HUES64 (cell line): ENCODE results near the gene KRT33B.
"Not testable (repeated sequence)": the region's sequence is repeated elsewhere in the genome, so short reads cannot be mapped to it uniquely, and the experiment has no call there.

Experiments used
- H3K27ac ChIP-seq: 2 replicates; pipeline ENCODE4 v1.7.0; 2013; ENCODE audit warnings: low read depth, low read length, inconsistent platforms
- H3K27me3 ChIP-seq: 2 replicates; pipeline ENCODE4 v1.6.1; 2013; ENCODE audit warnings: mild to moderate bottlenecking, low read length; ENCODE audit not compliant: insufficient read depth
- H3K36me3 ChIP-seq: 2 replicates; pipeline ENCODE4 v1.6.1; 2013; ENCODE audit warnings: mild to moderate bottlenecking, low read length; ENCODE audit not compliant: insufficient read depth
- H3K4me1 ChIP-seq: 2 replicates; pipeline ENCODE4 v1.6.1; 2013; ENCODE audit warnings: mild to moderate bottlenecking, low read length, moderate library complexity; ENCODE audit not compliant: insufficient read depth
- H3K4me3 ChIP-seq: 2 replicates; pipeline ENCODE4 v1.5.1; 2013; ENCODE audit warnings: mild to moderate bottlenecking, low read length, moderate library complexity
- H3K9ac ChIP-seq: 2 replicates; pipeline ENCODE4 v1.6.1; 2013; ENCODE audit warnings: mild to moderate bottlenecking, low read depth, low read length
- H3K9me3 ChIP-seq: 2 replicates; pipeline ENCODE4 v1.6.1; 2013; ENCODE audit warnings: low read depth, low read length; ENCODE audit not compliant: insufficient read depth
- whole genome bisulfite sequencing: fragments of 150-250, 120-280 bp; methylation state at CpG from one replicate; pipeline ENCODE4 v1.1.7; 2013; ENCODE audit warnings: missing lambda C conversion rate; 5-methylcytosine and 5-hydroxymethylcytosine counted together

KRT33B gene

DNA sequence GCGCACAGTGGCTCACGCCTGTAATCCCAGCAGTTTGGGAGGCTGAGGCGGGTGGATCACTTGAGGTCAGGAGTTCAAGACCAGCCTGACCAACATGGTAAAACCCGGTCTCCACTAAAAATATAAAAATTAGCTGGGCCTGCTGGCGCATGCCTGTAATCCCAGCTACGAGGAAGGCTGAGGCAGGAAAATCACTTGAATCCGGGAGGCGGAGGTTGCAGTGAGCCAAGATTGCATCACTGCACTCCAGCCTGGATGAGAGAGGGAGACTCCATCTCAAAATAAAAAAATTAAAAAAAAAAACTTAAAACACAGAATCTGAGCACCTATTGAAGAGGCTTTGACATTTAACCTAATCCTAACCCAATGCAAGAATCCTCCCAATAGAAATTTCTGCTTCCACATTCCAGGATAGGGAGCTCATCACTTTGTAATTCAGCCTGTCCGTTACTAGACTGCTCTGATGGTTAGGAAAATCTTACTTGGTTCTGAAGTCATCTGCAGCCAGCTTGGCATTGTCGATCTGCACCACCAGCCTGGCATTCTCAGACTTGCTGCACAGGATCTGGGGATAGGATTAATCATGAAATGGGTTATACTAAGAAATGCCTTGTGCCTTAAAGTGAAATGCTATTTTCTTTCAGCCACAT, 2.1 kb downstream of the KRT33B start:
- no peak overlapping the region for H3K27ac ChIP-seq
- H3K9ac ChIP-seq: no peak overlapping the region
- H3K9me3 ChIP-seq: no peaks in the 10 kb centered on the region
- no peak overlapping the region for H3K4me3 ChIP-seq
- H3K36me3 ChIP-seq: no peaks in the 10 kb centered on the region
- 83% methylated on average over 10 of the region's 10 CpGs for WGBS
- H3K27me3 ChIP-seq: no peaks in the 10 kb centered on the region
- H3K4me1 ChIP-seq: no peaks in the 10 kb centered on the region

- Histone ChIP-seq H3K27me3 (no peaks in the 10 kb centered on the region), H3K36me3 (no peaks in the 10 kb centered on the region), H3K4me3 (no peak overlapping the region), H3K9me3 (no peaks in the 10 kb centered on the region), H3K27ac (no peak overlapping the region), H3K9ac (no peak overlapping the region), H3K4me1 (no peaks in the 10 kb centered on the region)
Measured at GRCh38 chr17:41366070-41366469, 3.5 kb downstream of the KRT33B start.

GRCh38 chr17:41363881-41364280, 5.7 kb downstream of the KRT33B start:
- 91% methylated on average over 2 of the region's 2 CpGs for WGBS
- no peaks in the 10 kb centered on the region for H3K36me3 ChIP-seq
- no peak overlapping the region for H3K4me3 ChIP-seq
- H3K27ac ChIP-seq: no peak overlapping the region
- H3K9ac ChIP-seq: no peak overlapping the region
- H3K4me1 ChIP-seq: no peaks in the 10 kb centered on the region
- peaks cover 3% of the 10 kb centered on the region; the same call in 1 of the 2 replicates for H3K9me3 ChIP-seq
- no peaks in the 10 kb centered on the region for H3K27me3 ChIP-seq

DNA sequence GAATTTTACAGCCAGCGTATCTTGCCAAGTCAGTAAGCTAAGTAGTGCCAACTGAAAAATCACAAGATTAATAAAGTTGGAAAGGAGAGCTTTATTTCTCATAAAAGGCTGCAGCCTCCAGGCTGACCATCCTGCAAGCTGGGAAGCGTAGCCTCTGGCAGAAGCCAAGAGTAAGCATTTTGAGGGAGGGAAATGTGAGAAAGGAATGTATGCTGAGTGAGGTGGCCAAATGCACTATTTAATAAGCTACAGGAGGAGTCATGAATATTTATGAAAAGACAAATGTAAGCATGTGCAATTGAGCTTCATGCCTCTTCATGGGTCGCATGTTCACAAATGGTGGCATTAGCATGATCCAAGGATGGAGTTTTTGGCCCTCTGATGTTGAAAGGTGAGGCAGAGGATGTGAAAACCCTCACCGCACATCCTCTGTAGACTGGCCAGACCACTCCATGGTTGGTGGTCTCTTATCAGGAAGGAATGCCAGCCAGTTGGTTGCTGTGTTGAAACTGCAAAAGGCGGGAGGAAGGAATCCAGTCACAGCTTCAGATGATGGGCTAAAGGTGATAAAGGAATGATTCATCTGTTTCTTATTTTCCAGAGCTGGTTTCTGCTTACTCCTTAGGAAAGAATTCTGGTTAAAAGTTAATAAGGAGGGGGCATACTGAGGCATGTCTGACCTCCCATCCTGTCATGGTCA, 9.2 kb downstream of the KRT33B start:
- H3K27me3 ChIP-seq: no peaks in the 10 kb centered on the region
- no peaks in the 10 kb centered on the region for H3K4me1 ChIP-seq
- no peaks in the 10 kb centered on the region for H3K36me3 ChIP-seq
- H3K27ac ChIP-seq: no peak overlapping the region
- H3K9me3 ChIP-seq: peaks cover 7% of the 10 kb centered on the region; the same call in 1 of the 2 replicates
- H3K9ac ChIP-seq: no peak overlapping the region
- H3K4me3 ChIP-seq: no peak overlapping the region
- 88% methylated on average over 5 of the region's 5 CpGs for WGBS

DNA sequence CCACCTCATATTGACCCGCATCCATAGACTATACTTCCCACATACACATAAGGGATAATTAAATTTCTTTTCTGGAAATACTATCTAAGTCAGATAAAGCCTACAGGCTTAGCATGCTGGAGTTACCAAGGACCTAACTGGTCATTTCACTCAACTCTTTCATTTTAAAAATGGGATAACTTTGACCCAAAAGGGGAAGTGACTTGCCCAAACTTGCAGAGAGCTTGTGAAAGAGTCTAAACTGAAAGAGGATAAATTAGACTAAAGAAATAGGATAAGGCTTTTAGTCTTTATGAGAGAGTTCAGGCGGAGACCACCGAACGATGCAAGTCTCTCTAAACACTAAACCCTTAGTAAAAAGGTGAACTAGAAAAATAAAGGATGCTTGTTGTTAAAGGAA, 15.1 kb downstream of the KRT33B start:
- no peak overlapping the region for H3K9ac ChIP-seq
- H3K4me1 ChIP-seq: no peaks in the 10 kb centered on the region
- no peaks in the 10 kb centered on the region; the same call in 1 of the 2 replicates for H3K27me3 ChIP-seq
- H3K36me3 ChIP-seq: no peaks in the 10 kb centered on the region
- peaks cover 3% of the 10 kb centered on the region; the same call in 1 of the 2 replicates for H3K9me3 ChIP-seq
- WGBS: 84% methylated on average over 2 of the region's 4 CpGs
- H3K4me3 ChIP-seq: no peak overlapping the region
- H3K27ac ChIP-seq: no peak overlapping the region

GRCh38 chr17:41352597-41353366, 16.8 kb downstream of the KRT33B start:
- Histone ChIP-seq H3K4me3 (no peak overlapping the region), H3K4me1 (no peaks in the 10 kb centered on the region), H3K36me3 (no peaks in the 10 kb centered on the region), H3K27me3 (no peaks in the 10 kb centered on the region; the same call in 1 of the 2 replicates), H3K9me3 (peaks cover 3% of the 10 kb centered on the region; the same call in 1 of the 2 replicates), H3K27ac (no peak overlapping the region), H3K9ac (no peak overlapping the region)
- WGBS: 83% methylated on average over 7 of the region's 7 CpGs

DNA sequence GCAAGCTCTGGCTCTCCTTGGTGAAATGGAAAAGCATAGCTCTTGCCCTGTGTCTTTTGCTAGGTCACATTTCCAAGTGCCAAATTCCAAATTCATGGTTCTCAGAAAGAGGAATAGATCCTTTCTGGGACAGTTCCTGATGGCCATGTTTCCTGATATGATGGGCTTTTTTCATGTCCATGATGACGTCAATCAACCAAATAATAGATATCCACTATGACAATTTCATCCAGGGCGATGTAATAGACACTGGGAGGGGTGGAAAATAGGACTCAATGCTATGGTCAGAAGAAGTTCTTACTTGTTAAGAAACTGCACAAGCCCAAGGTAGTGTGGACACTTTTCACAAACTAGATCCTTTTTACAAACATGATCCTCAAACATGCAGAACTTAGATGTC, 18.4 kb downstream of the KRT33B start:
- Histone ChIP-seq H3K4me3 (no peak overlapping the region), H3K27ac (no peak overlapping the region), H3K9me3 (peaks cover 3% of the 10 kb centered on the region; the same call in 1 of the 2 replicates), H3K27me3 (no peaks in the 10 kb centered on the region; the same call in 1 of the 2 replicates), H3K9ac (no peak overlapping the region), H3K36me3 (no peaks in the 10 kb centered on the region), H3K4me1 (no peaks in the 10 kb centered on the region)
- 80% methylated on average over 1 of the region's 2 CpGs for WGBS

DNA sequence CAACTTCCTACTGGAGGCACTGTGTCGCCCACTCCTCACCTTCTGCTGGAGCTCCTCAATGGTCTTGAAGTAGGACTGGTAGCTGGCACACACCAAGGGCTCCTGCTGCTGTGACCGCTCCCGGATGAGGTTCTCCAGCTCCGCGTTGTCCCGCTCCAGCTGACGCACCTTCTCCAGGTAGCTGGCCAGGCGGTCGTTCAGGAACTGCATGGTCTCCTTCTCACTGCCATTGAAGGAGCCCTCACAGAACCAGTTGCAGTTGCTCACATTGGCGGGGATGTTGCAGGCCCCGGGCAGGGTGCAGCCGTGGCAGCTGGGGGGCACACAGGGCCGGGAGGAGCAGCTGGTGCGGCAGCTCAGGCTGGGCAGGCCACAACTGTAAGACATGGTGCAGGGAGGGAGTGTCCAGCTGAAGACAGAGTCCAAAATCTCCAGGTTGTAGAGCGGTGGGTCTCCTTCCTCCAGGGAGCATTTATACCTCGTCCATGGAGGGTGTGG, 19.2 kb downstream of the KRT33B start, which contains the start of gene KRT33A:
Gene KRT33A (minus strand): TSS at position 448 of the 498 bp plus-strand sequence. CDS start 61 bp downstream, at position 387.
- H3K9me3 ChIP-seq, H3K27me3 ChIP-seq, H3K4me1 ChIP-seq, H3K9ac ChIP-seq, H3K36me3 ChIP-seq, H3K4me3 ChIP-seq, H3K27ac ChIP-seq: not testable (repeated sequence)
- WGBS: 89% methylated on average over 16 of the region's 16 CpGs

DNA sequence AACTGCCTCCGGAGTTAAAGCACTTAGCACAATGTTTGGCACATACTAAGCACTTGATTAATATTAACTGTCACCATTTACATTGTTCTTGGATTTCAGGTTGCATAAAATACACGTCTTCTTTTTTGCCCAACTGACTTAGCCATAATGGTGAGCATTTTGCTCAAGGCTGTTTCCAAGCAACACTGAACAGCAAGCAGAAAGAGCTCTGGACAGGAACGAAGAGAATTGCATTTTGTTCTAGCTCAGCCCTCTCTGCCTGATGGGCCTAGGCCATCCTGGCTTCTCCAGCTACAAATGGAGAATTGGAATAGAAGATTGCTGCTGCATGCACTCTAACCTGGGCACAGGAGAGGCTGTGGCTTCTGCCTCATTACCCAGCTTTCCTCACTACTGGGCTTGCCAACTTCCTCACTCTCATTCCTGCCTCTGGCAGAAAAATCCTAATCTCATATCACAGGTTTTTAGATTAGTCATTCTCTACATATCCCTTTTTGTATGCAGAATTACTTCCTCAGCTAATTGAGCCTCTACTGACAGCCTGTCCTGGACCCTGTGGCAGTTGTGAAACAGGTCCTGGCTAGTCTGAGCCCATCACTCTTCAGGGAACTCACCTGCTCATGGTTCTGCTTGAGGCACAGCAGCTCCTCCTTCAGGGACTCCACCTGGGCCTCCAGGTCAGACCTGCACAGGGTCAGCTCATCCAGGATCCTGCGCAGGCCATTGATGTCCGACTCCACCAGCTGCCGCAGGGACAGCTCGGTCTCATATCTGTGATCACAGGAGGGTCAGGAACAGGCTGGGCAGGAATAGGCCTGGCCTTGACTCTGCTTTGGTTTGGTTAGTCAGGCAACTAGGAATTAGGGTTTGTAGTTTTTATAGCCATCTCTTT, 21.5 kb downstream of the KRT33B start:
- Histone ChIP-seq H3K9ac (no peak overlapping the region), H3K4me3 (no peak overlapping the region), H3K36me3 (no peaks in the 10 kb centered on the region), H3K4me1 (no peaks in the 10 kb centered on the region), H3K27me3 (no peaks in the 10 kb centered on the region; the same call in 1 of the 2 replicates), H3K27ac (no peak overlapping the region), H3K9me3 (no peaks in the 10 kb centered on the region)
- 91% methylated on average over 7 of the region's 7 CpGs for WGBS

- H3K4me1 ChIP-seq, H3K36me3 ChIP-seq, H3K9me3 ChIP-seq, H3K4me3 ChIP-seq, H3K9ac ChIP-seq, H3K27me3 ChIP-seq, H3K27ac ChIP-seq: not testable (repeated sequence)
- 95% methylated on average over 16 of the region's 16 CpGs for WGBS
Measured at GRCh38 chr17:41346421-41346820, 23.2 kb downstream of the KRT33B start.
